Limb (tissue), 2 donors: ENCODE results near the gene ZBTB49.
"Not testable (repeated sequence)": the region's sequence is repeated elsewhere in the genome, so short reads cannot be mapped to it uniquely, and the experiment has no call there.

ENCODE experiments used
- DNase-seq, 2 donors: peaks; one replicate each; pipeline ENCODE4 v3.0.0-alpha.2; 2016; ENCODE audit errors: extremely low spot score in 2 of 2

ZBTB49 gene, protein sequence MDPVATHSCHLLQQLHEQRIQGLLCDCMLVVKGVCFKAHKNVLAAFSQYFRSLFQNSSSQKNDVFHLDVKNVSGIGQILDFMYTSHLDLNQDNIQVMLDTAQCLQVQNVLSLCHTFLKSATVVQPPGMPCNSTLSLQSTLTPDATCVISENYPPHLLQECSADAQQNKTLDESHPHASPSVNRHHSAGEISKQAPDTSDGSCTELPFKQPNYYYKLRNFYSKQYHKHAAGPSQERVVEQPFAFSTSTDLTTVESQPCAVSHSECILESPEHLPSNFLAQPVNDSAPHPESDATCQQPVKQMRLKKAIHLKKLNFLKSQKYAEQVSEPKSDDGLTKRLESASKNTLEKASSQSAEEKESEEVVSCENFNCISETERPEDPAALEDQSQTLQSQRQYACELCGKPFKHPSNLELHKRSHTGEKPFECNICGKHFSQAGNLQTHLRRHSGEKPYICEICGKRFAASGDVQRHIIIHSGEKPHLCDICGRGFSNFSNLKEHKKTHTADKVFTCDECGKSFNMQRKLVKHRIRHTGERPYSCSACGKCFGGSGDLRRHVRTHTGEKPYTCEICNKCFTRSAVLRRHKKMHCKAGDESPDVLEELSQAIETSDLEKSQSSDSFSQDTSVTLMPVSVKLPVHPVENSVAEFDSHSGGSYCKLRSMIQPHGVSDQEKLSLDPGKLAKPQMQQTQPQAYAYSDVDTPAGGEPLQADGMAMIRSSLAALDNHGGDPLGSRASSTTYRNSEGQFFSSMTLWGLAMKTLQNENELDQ

DNA sequence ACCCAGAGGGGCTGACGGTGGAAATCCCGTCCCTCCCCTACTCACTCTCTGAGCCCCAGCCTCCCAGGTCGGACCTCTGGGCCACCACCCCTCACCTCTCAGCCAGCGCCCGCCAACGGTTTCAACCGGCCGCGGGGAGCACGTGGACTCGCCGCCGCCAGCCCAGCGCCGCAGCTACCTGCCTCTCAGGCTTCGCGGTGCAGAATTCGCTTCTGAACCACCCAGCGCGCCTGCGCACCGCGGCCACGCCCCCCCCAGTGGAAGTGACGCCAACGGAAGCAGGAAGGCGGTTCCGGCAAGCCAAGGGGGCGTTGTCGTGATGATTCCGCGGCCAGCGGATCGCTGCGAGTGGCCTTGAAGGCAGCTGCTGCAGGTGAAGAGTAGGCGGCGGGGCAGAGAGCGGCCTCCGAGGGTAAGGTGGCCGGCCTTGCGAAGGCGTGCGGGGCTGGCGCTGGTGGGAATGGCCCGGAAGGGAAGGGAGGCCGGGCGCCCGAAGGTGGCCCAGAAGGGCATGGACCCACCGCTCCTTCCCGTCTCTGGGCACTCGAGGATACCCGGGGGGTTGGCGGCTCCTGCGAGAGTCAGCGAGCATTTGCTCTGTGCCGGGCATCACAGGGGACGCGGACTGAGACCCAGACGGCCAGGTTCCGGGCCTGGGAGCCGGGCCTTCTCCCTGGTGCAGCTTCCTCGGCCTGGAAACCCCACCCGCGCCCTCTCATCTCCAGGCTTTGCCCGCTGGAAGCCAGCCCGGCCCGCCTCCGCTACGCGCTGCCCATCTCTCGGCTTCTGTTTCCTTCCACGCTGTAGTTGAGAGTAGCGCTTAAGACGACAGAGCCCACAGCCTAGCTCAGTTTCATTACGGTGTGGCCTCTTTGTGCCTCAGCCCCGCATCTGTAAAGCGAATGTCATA is at the start of gene ZBTB49, which contains the start of gene LYAR:
TSS of gene ZBTB49 (plus strand) at position 311 of the 910 bp plus-strand sequence. CDS start 9,695 bp downstream, outside the sequence.
TSS of gene LYAR (minus strand) at position 214 of the 910 bp plus-strand sequence. CDS start 6,412 bp downstream, outside the sequence.
- DNase-seq, result peak; percentile 82 to 98

DNA sequence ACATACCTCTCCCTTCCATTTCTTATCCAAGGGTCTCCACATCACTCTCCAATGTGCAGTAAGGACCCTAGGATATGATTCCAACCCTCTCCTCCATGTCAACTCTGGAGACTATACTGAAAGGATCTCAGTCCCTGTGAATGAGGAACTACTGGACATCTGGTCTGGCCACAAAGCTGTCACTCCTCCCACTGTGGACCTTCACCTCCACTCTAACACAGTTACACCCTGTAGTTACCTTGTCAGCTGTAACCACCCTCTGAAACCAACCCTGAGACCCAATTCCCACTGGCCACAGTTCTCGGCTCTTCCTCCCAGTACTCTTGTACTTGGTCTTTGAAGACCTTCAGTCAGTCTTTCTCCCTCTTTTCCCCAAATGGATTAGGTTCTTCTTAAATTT is 44.9 kb upstream of the ZBTB49 start:
- DNase-seq, result no peak

DNA sequence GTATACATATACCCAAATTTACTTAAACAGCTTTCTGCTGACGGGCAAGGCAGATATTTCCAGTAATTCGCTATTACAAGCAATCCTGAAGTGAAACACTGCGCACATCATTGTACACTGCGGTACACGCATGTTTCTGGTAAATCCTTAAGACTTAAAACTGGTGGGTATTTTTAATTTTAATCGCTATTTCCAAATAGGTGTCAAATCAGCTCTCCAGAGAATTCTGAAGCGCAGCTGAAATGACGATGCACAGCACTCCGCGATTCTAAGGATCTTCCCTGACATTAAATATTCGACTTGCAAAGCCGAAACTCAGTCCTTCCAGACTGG is 42.4 kb upstream of the ZBTB49 start:
- DNase-seq, result no peak

DNA sequence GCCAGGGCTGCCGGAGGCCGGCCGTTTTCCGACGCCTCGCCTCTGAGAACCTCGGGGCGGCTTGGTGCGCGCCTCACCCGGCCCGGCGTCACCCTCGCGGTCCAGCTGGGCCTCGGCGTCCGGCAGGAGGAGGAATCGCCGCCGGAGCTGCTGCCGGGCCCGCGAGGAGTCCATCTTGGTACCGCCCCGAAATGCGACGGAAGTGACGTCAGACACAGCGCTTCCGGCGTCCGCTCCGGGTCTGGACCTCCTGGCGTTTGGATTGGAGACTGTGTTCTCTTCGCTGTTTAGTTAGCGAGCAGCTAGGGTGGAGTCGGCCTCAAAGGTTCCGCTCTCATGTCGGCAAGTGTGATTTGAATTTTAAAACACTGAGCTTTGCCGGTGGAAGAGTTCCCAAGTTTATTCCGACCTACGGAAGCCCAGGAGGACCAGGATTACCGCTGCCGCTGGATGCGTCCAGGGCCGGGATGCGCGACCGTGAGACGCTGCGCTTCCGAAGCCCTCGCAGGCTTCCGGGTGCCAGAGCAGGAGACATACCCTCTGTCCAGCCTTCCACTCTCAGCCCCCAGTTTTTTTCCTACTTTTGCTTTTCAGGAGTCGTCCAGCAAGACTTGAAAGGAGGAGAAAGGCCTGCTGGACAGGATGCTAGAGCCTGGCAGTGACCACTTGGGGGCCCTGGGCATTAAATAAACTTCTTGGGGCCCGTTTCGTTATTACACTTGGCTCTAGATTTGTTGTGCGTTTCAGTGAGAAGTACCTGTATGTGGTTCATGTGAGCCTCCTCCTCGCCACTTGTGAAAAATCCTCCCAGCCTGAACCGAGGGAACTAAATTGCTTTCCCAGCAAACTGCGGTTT is 41.8 kb upstream of the ZBTB49 start, which contains the start of gene TMEM128:
TSS of gene TMEM128 (minus strand) at position 195 of the 856 bp plus-strand sequence. CDS start at position 174, 21 bp downstream.
- peak; percentile 94 to 95 for DNase-seq

- DNase-seq, result no peak
These were observed 41.2 kb upstream of the ZBTB49 start for GRCh38 chr4:4248885-4249203.

- DNase-seq, result not testable (repeated sequence)
These were observed 40.7 kb upstream of the ZBTB49 start for GRCh38 chr4:4249342-4249741.

- no peak for DNase-seq
These were observed 40.2 kb upstream of the ZBTB49 start for GRCh38 chr4:4249866-4250265.

GRCh38 chr4:4254199-4254598 is 35.9 kb upstream of the ZBTB49 start:
- DNase-seq, result no peak

DNA sequence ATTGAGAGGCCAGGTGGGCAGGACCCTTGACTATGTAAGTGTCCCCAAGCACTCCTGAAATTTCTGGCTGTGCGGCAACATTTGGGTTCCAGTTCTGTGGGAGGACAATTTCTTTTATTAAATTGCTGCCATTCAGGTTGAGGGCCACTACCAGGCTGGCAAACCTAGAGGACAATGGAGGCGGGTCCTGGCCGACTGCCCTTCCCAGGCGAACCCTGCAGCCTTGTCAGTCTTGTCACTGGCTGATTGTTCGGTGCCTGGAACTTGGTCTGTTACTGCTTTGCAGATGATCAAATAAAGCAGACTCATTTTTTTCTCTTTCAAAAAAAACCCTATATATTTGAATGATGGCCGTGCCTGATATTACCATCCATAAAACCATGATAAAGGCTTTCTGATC is 35.4 kb upstream of the ZBTB49 start:
- no peak for DNase-seq

- DNase-seq, result no peak
These were observed 33.3 kb upstream of the ZBTB49 start for GRCh38 chr4:4256799-4257198.

DNA sequence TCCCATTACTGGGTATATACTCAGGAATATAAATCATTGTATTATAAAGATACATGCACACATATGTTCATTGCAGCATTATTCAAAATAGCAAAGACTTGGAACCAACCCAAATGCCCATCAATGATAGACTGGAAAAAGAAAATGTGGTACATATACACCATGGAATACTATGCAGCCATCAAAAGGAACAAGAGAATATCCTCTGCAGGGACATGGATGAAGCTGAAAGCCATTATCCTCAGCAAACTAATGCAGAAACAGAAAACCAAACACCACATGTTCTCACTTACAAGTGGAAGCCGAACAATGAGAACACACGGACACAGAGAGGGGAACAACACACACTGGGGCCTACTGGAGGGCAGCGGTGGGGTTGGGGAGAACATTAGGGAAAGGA is 32.3 kb upstream of the ZBTB49 start:
- DNase-seq, result not testable (repeated sequence)

GRCh38 chr4:4259484-4260100 is 30.5 kb upstream of the ZBTB49 start:
- DNase-seq, result no peak

- no peak for DNase-seq
These were observed 29.8 kb upstream of the ZBTB49 start for GRCh38 chr4:4260185-4260751.

- no peak for DNase-seq
These were observed 22.1 kb upstream of the ZBTB49 start for GRCh38 chr4:4267981-4268380.

DNA sequence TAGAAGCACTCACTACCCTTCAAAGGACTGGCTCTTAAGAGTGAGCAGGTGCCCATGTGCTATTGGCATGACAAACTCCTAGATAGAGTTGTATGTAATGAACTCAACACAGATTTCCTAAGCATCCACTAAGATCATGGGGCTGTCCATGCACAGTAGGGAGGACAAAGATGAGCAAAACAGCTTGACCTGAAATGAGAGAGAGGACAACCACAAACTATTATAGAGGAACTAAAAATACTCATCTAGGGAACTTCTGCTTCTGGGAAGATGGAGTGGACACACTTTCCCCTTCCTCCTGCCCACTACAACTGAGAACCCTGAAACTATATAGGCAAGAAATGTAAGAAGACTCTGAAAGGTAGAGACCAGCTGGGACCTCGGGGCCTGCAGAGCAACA is 21.3 kb upstream of the ZBTB49 start:
- no peak for DNase-seq

- DNase-seq, result no peak
These were observed 20.7 kb upstream of the ZBTB49 start for GRCh38 chr4:4269331-4269731.

DNA sequence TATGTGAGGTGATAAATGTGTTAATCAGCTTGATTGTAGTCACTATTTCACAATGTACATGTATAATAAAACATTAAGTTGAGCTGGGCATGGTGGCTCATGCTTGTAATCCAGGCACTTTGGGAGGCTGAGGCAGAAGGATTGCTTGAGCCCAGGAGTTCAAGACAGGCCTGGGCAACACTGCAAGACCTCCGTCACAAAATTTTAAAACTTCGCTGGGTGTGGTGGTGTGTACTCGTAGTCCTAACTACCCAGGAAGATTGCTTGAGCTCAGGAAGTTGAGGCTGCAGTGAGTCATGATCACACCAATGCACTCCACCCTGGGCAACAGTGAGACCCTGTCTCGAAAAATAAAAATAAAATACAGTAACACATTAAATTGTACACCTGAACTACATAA is 20.2 kb upstream of the ZBTB49 start:
- DNase-seq, result no peak

DNA sequence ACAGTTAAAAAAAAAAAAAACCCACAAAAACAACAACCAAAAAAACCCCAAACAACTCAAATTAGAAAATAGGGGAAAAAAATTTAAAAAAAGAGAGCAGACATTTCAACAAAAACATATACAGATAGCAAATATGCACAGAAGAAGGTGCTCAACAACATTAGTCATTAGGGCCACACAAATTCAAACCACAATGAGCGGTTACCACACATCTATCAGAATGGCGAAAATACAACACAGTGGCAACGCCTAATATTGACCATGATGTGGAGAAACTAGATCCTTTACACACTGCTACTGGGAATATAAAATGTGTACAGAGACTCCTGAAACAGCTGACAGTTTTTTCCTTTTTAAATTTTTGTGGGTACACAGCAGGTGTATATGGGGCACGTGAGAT is 19.5 kb upstream of the ZBTB49 start:
- DNase-seq, result no peak

DNA sequence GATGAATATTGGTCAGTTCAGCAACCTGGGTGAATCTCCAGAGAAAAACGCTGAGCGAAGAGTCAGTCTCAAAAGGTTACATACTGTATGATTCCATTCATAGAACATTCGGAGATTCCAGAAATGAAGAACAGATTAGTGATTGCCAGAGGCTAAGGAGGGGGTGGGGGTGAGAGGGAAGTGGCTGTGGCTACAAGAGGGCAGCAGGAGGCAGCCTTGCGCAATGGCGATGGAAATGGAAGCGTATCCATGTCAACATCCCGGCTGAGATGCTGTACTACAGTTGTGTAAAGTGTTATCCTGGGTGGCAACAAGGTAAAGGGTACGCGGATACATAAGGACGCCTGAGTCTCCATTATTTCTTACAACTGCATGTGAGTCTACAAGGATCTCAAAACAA is 18.1 kb upstream of the ZBTB49 start:
- no peak for DNase-seq

DNA sequence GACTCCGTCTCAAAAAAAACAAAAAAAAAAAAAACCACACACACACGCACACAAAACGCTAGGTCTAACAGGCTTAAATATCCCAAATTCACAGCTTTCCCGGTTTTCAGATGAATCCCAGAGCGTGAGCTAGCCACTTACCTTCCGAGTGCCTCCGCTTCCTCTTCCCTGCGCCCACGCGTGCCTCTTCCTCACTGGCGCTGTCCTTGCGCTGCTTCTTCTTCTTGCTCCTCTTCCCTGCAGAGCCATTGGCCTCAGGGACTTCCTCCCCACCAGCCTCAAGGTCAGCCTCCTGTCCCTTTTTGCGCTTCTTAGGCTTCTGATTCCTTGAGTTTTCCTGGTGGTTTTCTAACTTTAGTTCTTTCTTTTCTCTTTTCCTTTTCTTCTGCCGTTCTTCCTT is 15.8 kb upstream of the ZBTB49 start:
- DNase-seq, result no peak
